ENCODE measurements around the gene CAMK4. TPM values are rescaled to one million over a fixed set of nuclear protein-coding genes. Genes with fewer than 3 reads are reported as not detected.
A peak's percentile ranks its signal among the peaks of the same experiment; 100 is the strongest.

Gene CAMK4
- total RNA-seq, 1 donor from 2014 or later = 3.0 TPM

- DNase-seq (ENCODE audit: low spot score) = no peak
Measured at GRCh38 chr5:111486055-111486454, 261.9 kb downstream of the CAMK4 start.

- no peak for DNase-seq (ENCODE audit: low spot score)
Measured at GRCh38 chr5:111486926-111487325, 262.7 kb downstream of the CAMK4 start.

GRCh38 chr5:111488353-111488752 lies 264.2 kb downstream of the CAMK4 start:
- DNase-seq (ENCODE audit: low spot score) = no peak

GRCh38 chr5:111493031-111493430 lies 268.8 kb downstream of the CAMK4 start:
- DNase-seq (ENCODE audit: low spot score) = no peak

- no peak for DNase-seq (ENCODE audit: low spot score)
Measured at GRCh38 chr5:111494355-111494999, 270.3 kb downstream of the CAMK4 start.

- no peak for DNase-seq (ENCODE audit: low spot score)
Measured at GRCh38 chr5:111495159-111495558, 271.0 kb downstream of the CAMK4 start.

- DNase-seq (ENCODE audit: low spot score) = no peak
Measured at GRCh38 chr5:111498346-111498745, 274.2 kb downstream of the CAMK4 start.

GRCh38 chr5:111502956-111503355 lies 278.8 kb downstream of the CAMK4 start:
- no peak for DNase-seq (ENCODE audit: low spot score)

GRCh38 chr5:111505096-111505495 lies 280.9 kb downstream of the CAMK4 start:
- DNase-seq (ENCODE audit: low spot score) = no peak

GRCh38 chr5:111507276-111507675 lies 283.1 kb downstream of the CAMK4 start:
- no peak for DNase-seq (ENCODE audit: low spot score)

GRCh38 chr5:111509119-111509518 lies 284.9 kb downstream of the CAMK4 start:
- DNase-seq (ENCODE audit: low spot score) = no peak

- DNase-seq (ENCODE audit: low spot score) = no peak
Measured at GRCh38 chr5:111511174-111511830, 287.1 kb downstream of the CAMK4 start.

GRCh38 chr5:111511831-111512374 lies 287.7 kb downstream of the CAMK4 start:
- DNase-seq (ENCODE audit: low spot score) = peak; percentile 53

GRCh38 chr5:111512375-111513130 lies 288.4 kb downstream of the CAMK4 start, which contains the start of gene STARD4:
Gene STARD4 (minus strand): TSS chr5:111512535. CDS start chr5:111507433, 5,102 bp downstream.
- peak; percentile 94 for DNase-seq (ENCODE audit: low spot score)

- DNase-seq (ENCODE audit: low spot score) = no peak
Measured at GRCh38 chr5:111513131-111513520, 288.9 kb downstream of the CAMK4 start.

- DNase-seq (ENCODE audit: low spot score) = no peak
Measured at GRCh38 chr5:111514087-111514486, 289.9 kb downstream of the CAMK4 start.

GRCh38 chr5:111517853-111518501 lies 293.8 kb downstream of the CAMK4 start:
- DNase-seq (ENCODE audit: low spot score) = no peak

GRCh38 chr5:111518777-111519176 lies 294.6 kb downstream of the CAMK4 start:
- no peak for DNase-seq (ENCODE audit: low spot score)

- no peak for DNase-seq (ENCODE audit: low spot score)
Measured at GRCh38 chr5:111520908-111521307, 296.7 kb downstream of the CAMK4 start.

GRCh38 chr5:111528056-111528455 lies 303.9 kb downstream of the CAMK4 start:
- no peak for DNase-seq (ENCODE audit: low spot score)

- DNase-seq (ENCODE audit: low spot score) = peak; percentile 62
Measured at GRCh38 chr5:111530298-111530740, 306.1 kb downstream of the CAMK4 start.
